ENCODE measurements around the gene PPP1R13L.

PPP1R13L gene

GRCh38 chr19:45362291-45362690, 42.6 kb downstream of the PPP1R13L start:
- DNase-seq (ENCODE audit: low read depth) = no peak

DNA sequence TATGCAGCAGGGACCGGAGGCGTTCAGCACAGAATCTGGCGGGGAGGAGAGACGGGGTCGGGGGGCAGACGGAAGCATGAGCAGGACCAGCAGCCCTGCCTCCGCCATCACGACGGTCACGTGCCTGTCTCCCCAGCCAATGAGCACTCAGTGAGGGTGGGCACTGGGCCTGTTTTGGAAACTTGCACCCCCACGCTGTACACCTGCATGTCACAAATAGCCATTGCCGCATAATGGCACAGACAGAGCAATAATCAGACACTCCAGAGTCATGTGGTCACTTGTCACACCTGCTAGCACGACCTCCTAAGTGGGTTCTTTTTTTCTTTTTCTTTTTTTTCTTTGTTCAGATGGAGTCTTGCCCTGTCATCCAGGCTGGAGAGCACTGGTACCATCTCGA, 43.3 kb downstream of the PPP1R13L start:
- no peak for DNase-seq (ENCODE audit: low read depth)

DNA sequence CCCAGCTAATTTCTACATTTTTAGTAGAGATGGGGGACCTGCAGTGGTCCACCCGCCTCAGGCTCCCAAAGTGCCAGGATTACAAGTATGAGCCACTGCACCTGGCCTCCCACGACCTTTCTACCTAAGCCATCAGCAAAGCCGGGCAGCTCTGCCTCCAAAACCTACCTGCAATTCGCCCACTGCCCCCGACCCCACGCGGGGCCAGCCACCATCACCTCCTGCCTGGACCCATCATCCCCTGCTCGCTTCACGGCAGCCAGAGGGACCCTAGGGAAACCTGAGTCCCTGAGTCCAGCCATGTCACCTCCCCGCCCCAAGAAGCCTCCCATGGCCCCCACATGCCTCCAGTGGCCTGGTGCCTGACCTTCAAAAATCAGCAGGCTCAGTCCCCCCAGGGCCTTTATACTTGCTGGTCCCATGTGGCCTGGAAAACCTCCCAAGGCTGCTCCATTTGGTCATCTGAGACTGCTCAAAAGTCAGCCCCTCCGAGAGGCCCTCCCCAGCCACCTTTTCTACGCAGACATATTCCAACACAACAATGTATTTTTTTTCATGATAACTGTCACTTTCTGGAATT, 46.6 kb downstream of the PPP1R13L start:
- no peak for DNase-seq (ENCODE audit: low read depth)

DNA sequence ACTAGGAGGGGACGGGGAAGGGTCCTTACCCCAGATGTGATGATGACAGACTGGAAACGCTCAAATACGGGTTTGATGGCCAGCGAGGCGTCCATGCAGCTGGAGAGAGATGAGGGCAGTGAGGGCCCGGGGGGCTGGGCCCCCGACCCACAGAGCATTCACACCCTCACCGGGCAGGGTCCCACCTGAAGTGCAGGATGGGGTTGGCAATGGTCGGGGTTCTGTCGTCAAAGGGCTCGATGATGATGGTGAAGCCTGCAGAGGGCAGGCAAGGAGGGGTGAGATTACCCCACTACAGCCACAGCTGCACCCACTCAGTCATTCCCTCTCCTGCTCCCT, 47.5 kb downstream of the PPP1R13L start:
- no peak for DNase-seq (ENCODE audit: low read depth)

GRCh38 chr19:45356760-45357444, 48.0 kb downstream of the PPP1R13L start:
- no peak for DNase-seq (ENCODE audit: low read depth)

- no peak for DNase-seq (ENCODE audit: low read depth)
Measured at GRCh38 chr19:45355910-45356309, 49.0 kb downstream of the PPP1R13L start.

GRCh38 chr19:45355402-45355801, 49.5 kb downstream of the PPP1R13L start:
- no peak for DNase-seq (ENCODE audit: low read depth)

GRCh38 chr19:45354241-45354842, 50.5 kb downstream of the PPP1R13L start:
- DNase-seq (ENCODE audit: low read depth) = no peak

- DNase-seq (ENCODE audit: low read depth) = no peak
Measured at GRCh38 chr19:45352914-45353796, 51.7 kb downstream of the PPP1R13L start.

DNA sequence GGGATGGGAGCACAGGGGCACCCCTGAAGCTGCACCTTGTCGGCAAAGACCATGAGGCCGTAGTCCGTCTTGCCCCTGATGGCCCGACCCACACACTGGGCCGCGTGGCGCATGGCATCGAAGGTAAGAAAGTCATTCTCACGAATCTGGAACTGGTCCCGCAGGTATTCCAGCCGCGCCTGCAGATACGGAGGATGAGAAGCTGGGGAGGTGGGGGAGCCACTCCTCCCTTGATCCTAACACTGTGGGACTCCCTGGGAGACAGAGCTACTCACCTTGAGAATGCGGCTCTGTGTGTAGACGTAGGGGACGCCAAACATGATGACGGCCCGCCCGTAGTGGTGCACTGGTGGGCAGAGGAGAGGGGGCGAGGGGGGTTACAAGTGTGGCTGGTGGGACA, 52.4 kb downstream of the PPP1R13L start:
- no peak for DNase-seq (ENCODE audit: low read depth)

DNA sequence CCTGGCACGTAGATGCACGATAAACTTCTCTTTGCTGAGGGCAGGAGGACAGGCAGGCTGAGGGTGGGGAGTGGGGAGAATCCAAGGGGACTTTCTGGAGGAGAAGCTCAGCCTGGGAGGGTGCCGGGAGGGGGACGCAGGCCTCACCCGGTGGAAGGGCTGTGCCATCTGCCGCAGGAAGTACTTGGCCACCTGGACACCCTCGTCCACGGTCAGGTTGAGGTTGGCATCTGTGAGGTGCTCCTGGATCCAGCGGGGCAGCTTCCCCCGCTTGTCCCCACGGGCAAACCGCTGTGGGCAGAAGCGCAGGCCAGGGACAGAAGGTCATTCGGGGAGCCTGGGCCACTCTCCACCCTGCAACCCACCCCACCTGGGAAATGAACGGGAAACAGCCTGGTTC, 52.8 kb downstream of the PPP1R13L start:
- DNase-seq (ENCODE audit: low read depth) = no peak

DNA sequence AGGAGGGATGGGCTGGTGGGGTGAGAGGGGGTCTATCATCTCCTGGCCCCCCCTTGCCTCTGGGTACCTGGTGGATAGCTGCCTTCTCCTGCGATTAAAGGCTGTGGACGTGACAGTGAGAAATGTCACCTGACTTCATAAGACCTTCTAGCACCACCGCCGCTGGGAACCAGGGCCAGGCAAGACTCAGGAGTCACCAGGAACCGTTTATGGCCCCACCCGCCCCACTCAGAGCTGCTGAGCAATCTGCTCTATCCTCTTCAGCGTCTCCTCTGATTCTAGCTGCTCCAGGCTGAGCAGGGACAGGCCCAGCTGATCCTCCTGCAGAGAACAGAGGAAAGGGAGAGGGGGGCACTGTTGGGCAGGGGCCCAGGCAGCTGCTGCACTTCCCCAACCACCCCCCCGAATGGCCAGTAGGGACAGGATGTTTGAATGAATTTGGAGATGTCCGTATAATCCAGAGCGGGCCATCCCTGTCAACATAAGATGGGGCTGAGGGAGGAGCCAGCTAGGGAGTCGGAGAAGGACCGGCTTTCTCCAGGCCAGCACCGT, 53.4 kb downstream of the PPP1R13L start:
- DNase-seq (ENCODE audit: low read depth) = no peak

DNA sequence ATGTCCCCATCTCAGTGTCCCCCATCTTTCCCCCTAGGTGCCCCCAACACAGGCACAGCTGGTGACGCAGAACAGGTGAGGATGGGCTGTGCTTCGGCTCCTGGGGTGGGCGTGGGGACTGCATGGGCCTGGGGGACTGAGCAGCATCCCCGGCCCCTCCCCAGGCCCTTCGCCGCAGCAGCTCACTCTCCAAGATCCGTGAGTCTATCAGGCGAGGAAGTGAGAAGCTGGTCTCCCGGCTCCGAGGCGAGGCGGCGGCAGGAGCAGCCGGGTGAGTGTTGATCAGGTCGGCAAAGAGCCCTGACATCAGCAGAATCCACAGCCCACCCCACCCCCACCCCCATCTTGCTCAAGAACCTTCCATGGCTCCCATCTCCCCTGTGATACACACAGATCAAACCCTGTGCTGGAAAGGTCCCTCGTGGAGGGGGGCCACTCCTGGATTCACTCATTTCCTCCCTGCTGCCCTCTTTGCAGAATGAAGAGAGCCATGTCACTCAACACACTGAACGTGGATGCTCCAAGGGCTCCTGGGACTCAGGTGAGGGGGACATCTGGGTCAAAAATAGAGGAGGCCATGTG, 54.3 kb downstream of the PPP1R13L start:
- no peak for DNase-seq (ENCODE audit: low read depth)

DNA sequence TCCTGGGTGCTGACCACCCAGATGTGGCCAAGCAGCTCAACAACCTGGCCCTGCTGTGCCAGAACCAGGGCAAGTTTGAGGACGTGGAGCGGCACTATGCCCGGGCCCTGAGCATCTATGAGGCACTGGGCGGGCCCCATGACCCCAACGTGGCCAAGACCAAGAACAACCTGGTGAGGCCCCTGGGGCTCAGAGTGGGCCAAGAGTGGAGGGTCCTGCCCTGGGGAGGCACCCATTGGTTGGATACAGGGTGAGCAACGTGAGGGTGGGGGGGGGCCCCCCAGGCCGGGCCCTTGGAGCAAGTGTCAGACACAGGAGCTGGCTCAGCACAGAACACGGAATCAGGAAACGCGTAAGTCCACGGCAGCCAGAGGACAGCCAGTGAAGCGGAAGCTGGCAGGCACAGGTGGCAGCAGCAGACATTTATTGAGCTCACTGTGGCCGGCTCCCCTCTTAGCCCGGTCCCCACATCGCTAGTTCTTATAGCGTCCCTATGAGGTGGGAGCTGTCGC, 55.4 kb downstream of the PPP1R13L start:
- no peak for DNase-seq (ENCODE audit: low read depth)

DNA sequence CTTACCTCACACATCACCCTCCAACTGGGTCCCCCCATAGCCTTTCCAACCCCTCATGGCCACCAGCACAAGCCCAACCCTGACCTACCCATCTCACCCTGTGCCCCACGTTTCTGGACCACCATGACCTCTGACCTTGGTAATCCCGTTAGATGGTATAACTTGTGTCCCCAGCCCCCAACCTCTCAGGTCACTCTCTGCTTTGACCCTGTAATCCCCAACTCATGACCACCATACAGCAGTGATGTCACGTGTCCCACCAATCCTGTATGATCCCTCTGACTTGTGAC, 55.8 kb downstream of the PPP1R13L start:
- no peak for DNase-seq (ENCODE audit: low read depth)

- no peak for DNase-seq (ENCODE audit: low read depth)
Measured at GRCh38 chr19:45348367-45349125, 56.3 kb downstream of the PPP1R13L start.

- DNase-seq (ENCODE audit: low read depth) = no peak
Measured at GRCh38 chr19:45347570-45348366, 57.1 kb downstream of the PPP1R13L start.

- DNase-seq (ENCODE audit: low read depth) = no peak
Measured at GRCh38 chr19:45346449-45346848, 58.4 kb downstream of the PPP1R13L start.

DNA sequence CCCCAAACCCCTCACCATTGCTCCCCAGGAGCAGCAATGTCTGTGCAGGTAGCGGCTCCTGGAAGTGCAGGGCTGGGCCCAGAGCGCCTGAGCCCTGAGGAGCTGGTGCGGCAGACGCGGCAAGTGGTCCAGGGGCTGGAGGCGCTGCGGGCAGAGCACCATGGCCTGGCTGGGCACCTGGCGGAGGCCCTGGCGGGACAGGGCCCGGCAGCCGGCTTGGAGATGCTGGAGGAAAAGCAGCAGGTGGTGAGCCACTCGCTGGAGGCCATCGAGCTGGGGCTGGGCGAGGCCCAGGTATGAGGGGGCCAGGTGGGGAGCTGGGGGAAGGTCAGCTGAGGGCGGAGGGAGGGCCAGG, 59.4 kb downstream of the PPP1R13L start:
- no peak for DNase-seq (ENCODE audit: low read depth)

DNA sequence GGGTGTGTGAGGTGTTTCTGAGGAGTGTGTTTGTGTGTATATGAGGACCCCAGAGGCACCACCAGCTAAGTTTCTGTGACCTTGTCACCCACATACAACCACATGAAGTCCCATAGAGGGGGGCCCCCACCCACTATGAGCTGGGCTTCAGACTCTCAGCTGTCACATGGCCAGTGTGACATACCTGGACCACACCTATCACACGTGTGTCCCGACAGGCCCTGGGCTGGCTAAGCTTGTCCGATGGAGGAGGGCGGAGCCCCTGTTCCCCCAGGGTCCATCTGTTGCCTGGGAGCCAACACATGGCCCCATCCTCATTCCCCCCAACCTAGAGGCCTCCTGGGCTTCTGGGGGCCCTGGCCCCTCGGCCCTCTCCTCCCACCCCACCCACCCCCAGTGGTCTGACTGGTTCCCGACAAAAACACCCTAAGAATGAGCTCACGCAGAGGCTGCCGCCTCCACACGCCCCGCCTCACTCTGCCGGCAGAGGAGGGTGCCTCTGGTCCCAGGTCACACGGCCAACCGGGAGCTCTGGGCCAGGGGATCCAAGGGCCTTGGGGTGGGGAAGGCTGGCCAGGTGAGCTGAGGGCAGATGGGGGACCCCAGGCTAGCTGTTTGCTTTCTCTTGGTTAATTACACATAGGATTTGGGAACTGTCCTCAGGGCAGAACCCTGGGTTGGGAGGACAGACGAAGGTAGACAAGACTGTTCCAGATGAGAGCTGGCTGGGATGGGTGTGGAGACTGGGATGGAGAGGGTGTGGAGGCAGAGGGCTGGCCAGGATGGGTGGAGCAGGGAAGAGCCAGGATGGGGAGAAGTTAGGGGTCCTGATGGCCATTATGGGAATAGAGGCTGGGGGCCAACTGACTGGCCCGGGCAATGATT, 60.0 kb downstream of the PPP1R13L start:
- no peak for DNase-seq (ENCODE audit: low read depth)
